22Rv1 (cell line): ENCODE results near the gene TP53AIP1.

Experiments used
- CTCF ChIP-seq: fragments of 450-650 bp; IDR thresholded peaks from 2 replicates; pipeline ENCODE4 v1.5.1; 2017; ENCODE audit warnings: mild to moderate bottlenecking
- ZFX ChIP-seq: fragments of 450-650 bp; IDR thresholded peaks from 2 replicates; pipeline ENCODE4 v1.6.1; 2017; ENCODE audit warnings: antibody characterized with exemption, borderline replicate concordance

DNA sequence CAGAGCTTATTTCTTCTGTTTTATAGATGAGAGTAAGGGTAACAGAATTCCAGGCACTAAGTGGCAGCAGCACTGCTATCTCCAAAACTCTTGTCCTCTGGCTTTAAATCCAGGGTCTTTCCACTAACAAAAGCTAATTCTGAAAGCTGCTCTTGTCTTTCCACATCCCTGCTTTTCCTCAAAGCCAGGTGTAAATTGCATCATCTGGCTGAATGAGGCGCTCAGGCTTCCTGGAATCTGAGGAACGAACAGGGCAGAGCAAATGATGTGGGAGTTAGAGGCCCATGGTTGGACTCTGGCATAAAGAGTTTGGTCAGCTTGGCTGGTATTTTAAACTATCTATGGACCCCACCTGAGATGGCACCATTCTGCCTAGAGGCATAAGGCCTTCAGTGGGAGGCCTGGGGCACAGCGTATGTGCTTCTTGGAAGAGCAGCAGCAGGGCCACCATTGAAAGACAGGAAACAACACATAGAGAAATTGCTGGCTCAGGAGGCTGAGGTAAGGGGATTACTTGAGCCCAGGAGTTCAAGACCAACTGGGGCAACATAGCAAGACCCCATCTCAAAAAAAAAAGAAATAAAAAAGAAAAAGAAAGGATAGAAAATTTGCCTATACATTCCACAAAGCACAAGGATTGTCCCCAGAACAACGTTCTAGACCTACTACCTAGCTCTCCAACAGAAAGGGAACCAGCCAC, 49.7 kb downstream of the TP53AIP1 start:
- TF ChIP-seq CTCF (no peak), ZFX (no peak)
